Measurements from ENCODE around the gene DENND5B. TPM values are rescaled to one million over a fixed set of nuclear protein-coding genes. Genes with fewer than 3 reads are reported as not detected.
A peak's percentile ranks its signal among the peaks of the same experiment; 100 is the strongest.

The DENND5B gene
- total and polyA plus RNA-seq, 10 of the 15 experiments (the other 5 are each of a cell fraction or from before 2014, with no cell fraction given), result 0.39 to 32.5 (median 20.6) TPM

DNA sequence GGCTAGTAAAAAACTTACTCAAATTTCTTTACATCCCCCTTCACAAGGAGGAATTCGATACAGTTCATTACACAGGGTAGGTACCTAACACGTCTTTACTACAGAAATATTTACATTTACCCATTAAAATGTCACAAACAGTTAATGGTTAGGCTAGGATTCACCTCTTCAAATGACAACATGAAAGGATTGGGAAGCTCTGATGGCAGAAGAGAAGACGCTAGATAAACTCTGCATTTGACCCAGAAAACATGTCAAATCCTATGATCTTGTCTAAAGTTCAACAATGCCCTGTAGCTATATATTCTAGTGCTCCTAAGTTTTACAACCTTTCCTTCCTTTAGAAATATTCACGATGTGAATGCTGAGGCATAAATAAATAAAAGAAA lies 64.8 kb downstream of the DENND5B start:
- H4K20me1 ChIP-seq (ENCODE audit: control insufficient read depth, insufficient read depth), result no peaks in the 10 kb centered on the region
- peak overlapping the region; percentile 56 for H3K4me2 ChIP-seq (ENCODE audit: control insufficient read depth, insufficient read depth)
- H3K9ac ChIP-seq (ENCODE audit: control insufficient read depth, insufficient read depth, low read length), result no peak overlapping the region; the same call in 1 of the 2 replicates
- SMC1A ChIA-PET (ENCODE audit: uncharacterized antibody, unreplicated experiment), result no interaction called here
- no TSS peak for BruUV-seq (replicated peaks)
- CTCF ChIA-PET, result interaction anchor here (1.0 kb wide), 1 partner anchor 10 kb away, joined by 3 read pairs; no protein-coding TSS in a partner anchor
- H3K27me3 ChIP-seq (replicated peaks in 1 of 2; ENCODE audit: control insufficient read depth in 2 of 2, insufficient read depth in 2 of 2, low read length in 1 of 2), result no peaks in the 10 kb centered on the region
- H3K4me1 ChIP-seq (ENCODE audit: control insufficient read depth, insufficient read depth, low read length), result peaks cover 32% of the 10 kb centered on the region
- intact Hi-C loops (cut with micrococcal nuclease; ENCODE audit: unreplicated experiment) (no loop called here), in situ Hi-C loops (cut with MboI) (no loop called here)
- peaks cover 63% of the 10 kb centered on the region for H3K79me2 ChIP-seq (ENCODE audit: control insufficient read depth, insufficient read depth, low read length)
- H2AFZ ChIP-seq (ENCODE audit: control insufficient read depth, low read depth, low read length), result no peak overlapping the region
- no peak for ATAC-seq
- peak overlapping the region; percentile 9; the same call in 1 of the 2 replicates for H3K27ac ChIP-seq (ENCODE audit: control insufficient read depth, insufficient read depth)
- TF ChIP-seq, protein P1, sequence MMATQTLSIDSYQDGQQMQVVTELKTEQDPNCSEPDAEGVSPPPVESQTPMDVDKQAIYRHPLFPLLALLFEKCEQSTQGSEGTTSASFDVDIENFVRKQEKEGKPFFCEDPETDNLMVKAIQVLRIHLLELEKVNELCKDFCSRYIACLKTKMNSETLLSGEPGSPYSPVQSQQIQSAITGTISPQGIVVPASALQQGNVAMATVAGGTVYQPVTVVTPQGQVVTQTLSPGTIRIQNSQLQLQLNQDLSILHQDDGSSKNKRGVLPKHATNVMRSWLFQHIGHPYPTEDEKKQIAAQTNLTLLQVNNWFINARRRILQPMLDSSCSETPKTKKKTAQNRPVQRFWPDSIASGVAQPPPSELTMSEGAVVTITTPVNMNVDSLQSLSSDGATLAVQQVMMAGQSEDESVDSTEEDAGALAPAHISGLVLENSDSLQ (IDR thresholded peaks at IDR 0.05), result no peak
- TF ChIP-seq CHD4 (IDR thresholded peaks at IDR 0.05), result no peak
- no peak for TF ChIP-seq CHD1 (IDR thresholded peaks at IDR 0.05; ENCODE audit: low read depth, low read length)
- no peak for TF ChIP-seq SMARCA5 (IDR thresholded peaks at IDR 0.05)
- TF ChIP-seq, protein P2, sequence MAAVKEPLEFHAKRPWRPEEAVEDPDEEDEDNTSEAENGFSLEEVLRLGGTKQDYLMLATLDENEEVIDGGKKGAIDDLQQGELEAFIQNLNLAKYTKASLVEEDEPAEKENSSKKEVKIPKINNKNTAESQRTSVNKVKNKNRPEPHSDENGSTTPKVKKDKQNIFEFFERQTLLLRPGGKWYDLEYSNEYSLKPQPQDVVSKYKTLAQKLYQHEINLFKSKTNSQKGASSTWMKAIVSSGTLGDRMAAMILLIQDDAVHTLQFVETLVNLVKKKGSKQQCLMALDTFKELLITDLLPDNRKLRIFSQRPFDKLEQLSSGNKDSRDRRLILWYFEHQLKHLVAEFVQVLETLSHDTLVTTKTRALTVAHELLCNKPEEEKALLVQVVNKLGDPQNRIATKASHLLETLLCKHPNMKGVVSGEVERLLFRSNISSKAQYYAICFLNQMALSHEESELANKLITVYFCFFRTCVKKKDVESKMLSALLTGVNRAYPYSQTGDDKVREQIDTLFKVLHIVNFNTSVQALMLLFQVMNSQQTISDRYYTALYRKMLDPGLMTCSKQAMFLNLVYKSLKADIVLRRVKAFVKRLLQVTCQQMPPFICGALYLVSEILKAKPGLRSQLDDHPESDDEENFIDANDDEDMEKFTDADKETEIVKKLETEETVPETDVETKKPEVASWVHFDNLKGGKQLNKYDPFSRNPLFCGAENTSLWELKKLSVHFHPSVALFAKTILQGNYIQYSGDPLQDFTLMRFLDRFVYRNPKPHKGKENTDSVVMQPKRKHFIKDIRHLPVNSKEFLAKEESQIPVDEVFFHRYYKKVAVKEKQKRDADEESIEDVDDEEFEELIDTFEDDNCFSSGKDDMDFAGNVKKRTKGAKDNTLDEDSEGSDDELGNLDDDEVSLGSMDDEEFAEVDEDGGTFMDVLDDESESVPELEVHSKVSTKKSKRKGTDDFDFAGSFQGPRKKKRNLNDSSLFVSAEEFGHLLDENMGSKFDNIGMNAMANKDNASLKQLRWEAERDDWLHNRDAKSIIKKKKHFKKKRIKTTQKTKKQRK (IDR thresholded peaks at IDR 0.05; ENCODE audit: low read depth, low read length), result no peak
- TF ChIP-seq, protein P3, sequence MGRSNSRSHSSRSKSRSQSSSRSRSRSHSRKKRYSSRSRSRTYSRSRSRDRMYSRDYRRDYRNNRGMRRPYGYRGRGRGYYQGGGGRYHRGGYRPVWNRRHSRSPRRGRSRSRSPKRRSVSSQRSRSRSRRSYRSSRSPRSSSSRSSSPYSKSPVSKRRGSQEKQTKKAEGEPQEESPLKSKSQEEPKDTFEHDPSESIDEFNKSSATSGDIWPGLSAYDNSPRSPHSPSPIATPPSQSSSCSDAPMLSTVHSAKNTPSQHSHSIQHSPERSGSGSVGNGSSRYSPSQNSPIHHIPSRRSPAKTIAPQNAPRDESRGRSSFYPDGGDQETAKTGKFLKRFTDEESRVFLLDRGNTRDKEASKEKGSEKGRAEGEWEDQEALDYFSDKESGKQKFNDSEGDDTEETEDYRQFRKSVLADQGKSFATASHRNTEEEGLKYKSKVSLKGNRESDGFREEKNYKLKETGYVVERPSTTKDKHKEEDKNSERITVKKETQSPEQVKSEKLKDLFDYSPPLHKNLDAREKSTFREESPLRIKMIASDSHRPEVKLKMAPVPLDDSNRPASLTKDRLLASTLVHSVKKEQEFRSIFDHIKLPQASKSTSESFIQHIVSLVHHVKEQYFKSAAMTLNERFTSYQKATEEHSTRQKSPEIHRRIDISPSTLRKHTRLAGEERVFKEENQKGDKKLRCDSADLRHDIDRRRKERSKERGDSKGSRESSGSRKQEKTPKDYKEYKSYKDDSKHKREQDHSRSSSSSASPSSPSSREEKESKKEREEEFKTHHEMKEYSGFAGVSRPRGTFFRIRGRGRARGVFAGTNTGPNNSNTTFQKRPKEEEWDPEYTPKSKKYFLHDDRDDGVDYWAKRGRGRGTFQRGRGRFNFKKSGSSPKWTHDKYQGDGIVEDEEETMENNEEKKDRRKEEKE (IDR thresholded peaks at IDR 0.05), result no peak
- no peak for TF ChIP-seq TBL1XR1 (IDR thresholded peaks at IDR 0.05; ENCODE audit: low read depth, low read length)
- TF ChIP-seq, protein P4, sequence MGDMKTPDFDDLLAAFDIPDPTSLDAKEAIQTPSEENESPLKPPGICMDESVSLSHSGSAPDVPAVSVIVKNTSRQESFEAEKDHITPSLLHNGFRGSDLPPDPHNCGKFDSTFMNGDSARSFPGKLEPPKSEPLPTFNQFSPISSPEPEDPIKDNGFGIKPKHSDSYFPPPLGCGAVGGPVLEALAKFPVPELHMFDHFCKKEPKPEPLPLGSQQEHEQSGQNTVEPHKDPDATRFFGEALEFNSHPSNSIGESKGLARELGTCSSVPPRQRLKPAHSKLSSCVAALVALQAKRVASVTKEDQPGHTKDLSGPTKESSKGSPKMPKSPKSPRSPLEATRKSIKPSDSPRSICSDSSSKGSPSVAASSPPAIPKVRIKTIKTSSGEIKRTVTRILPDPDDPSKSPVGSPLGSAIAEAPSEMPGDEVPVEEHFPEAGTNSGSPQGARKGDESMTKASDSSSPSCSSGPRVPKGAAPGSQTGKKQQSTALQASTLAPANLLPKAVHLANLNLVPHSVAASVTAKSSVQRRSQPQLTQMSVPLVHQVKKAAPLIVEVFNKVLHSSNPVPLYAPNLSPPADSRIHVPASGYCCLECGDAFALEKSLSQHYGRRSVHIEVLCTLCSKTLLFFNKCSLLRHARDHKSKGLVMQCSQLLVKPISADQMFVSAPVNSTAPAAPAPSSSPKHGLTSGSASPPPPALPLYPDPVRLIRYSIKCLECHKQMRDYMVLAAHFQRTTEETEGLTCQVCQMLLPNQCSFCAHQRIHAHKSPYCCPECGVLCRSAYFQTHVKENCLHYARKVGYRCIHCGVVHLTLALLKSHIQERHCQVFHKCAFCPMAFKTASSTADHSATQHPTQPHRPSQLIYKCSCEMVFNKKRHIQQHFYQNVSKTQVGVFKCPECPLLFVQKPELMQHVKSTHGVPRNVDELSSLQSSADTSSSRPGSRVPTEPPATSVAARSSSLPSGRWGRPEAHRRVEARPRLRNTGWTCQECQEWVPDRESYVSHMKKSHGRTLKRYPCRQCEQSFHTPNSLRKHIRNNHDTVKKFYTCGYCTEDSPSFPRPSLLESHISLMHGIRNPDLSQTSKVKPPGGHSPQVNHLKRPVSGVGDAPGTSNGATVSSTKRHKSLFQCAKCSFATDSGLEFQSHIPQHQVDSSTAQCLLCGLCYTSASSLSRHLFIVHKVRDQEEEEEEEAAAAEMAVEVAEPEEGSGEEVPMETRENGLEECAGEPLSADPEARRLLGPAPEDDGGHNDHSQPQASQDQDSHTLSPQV (IDR thresholded peaks at IDR 0.05), result no peak
- TF ChIP-seq NFIC (IDR thresholded peaks at IDR 0.05; ENCODE audit: low read depth, low read length), result no peak
- TF ChIP-seq GABPA (IDR thresholded peaks at IDR 0.05; ENCODE audit: low read depth), result no peak
- TF ChIP-seq, protein P5, sequence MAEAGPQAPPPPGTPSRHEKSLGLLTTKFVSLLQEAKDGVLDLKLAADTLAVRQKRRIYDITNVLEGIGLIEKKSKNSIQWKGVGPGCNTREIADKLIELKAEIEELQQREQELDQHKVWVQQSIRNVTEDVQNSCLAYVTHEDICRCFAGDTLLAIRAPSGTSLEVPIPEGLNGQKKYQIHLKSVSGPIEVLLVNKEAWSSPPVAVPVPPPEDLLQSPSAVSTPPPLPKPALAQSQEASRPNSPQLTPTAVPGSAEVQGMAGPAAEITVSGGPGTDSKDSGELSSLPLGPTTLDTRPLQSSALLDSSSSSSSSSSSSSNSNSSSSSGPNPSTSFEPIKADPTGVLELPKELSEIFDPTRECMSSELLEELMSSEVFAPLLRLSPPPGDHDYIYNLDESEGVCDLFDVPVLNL (IDR thresholded peaks at IDR 0.05; ENCODE audit: low read depth, low read length), result no peak
- TF ChIP-seq POU2F2 (IDR thresholded peaks at IDR 0.05; ENCODE audit: borderline replicate concordance, low read depth, low read length), result no peak
- no peaks in the 10 kb centered on the region for H3K9me3 ChIP-seq (replicated peaks; ENCODE audit: control insufficient read depth, insufficient read depth, low read length)
- POLR2A ChIA-PET, result no interaction called here
- no peak overlapping the region for H3K4me3 ChIP-seq
- RAD21 ChIA-PET (ENCODE audit: unreplicated experiment), result no interaction called here
- H3K36me3 ChIP-seq (ENCODE audit: control insufficient read depth in 2 of 2, insufficient read depth in 2 of 2, low read length in 1 of 2), result no peaks in the 10 kb centered on the region
- no peak for DNase-seq (ENCODE audit: low read depth, low spot score)
- FAIRE-seq, result no peak
- WGBS (ENCODE audit: insufficient coverage, insufficient replicate concordance, low lambda C conversion rate, missing lambda C conversion rate), result 34% methylated on average over 4 of the region's 4 CpGs

Data from GM12878 (cell line).